Activated CD4-positive, alpha-beta T cell treated with anti-CD3 and anti-CD28 coated beads, Interleukin-2, amount 50 U/mL, for 48 hours (primary cell): ENCODE data around the gene CAMKMT.

Source experiments
- DNase-seq, 2 experiments: peaks; one replicate each; pipeline ENCODE4 v3.0.0-alpha.2; 2020

Gene CAMKMT

GRCh38 chr2:44807201-44808025 is 445.7 kb downstream of the CAMKMT start:
- DNase-seq = no peak

GRCh38 chr2:44810892-44811530 is 449.3 kb downstream of the CAMKMT start:
- DNase-seq = no peak

GRCh38 chr2:44813165-44813564 is 451.4 kb downstream of the CAMKMT start:
- no peak for DNase-seq

- no peak for DNase-seq
Observed at GRCh38 chr2:44813658-44814057, 451.9 kb downstream of the CAMKMT start.

GRCh38 chr2:44817256-44817655 is 455.5 kb downstream of the CAMKMT start:
- no peak for DNase-seq

GRCh38 chr2:44817673-44818335 is 456.1 kb downstream of the CAMKMT start:
- no peak for DNase-seq

- no peak for DNase-seq
Observed at GRCh38 chr2:44819061-44819460, 457.3 kb downstream of the CAMKMT start.

- no peak for DNase-seq
Observed at GRCh38 chr2:44821500-44821899, 459.8 kb downstream of the CAMKMT start.

- no peak for DNase-seq
Observed at GRCh38 chr2:44822174-44822573, 460.4 kb downstream of the CAMKMT start.
